Heart left ventricle (tissue), 13 donors: ENCODE measurements around the gene STK38L.

Experiments used
- CTCF ChIP-seq, 12 donors: fragments of 200-600 bp; sonication (generic) in 4 of 12; IDR thresholded peaks; one replicate each; pipeline versions ENCODE4 v1.5.0 to v1.8.0; 2018 to 2022; ENCODE audit warnings: antibody characterized with exemption in 12 of 12, mild to moderate bottlenecking in 5 of 12
- POLR2A ChIP-seq, 2 donors: fragments of 450-650 bp; IDR thresholded peaks; one replicate each; pipeline ENCODE4 v1.6.1; 2017; ENCODE audit warnings: antibody characterized with exemption in 2 of 2, mild to moderate bottlenecking in 2 of 2, moderate library complexity in 2 of 2
- donor health status: ischemic (EF 13 %, LVEDD 7.1; RV severe dilation, severe dysfunction).
- donor health status: DM: no; HTN: yes; CAD: no.
- donor health status: DM: no; HTN: no; CAD: no.
- donor health status: ischemic (EF 25% LVEDD 6.9; RV normal size, moderate dysfunction).
- donor health status: ischemic (EF 25% LVEDD 5.7; RV mildly dilated, moderate dysfunction).
- donor health status: ischemic (EF 35%, LVEDD 5.7; RV mildly dilated, moderate dysfunction).
- donor health status: nonischemic (EF 11% LVEDD 7.7; RV severe dilation, severe dysfunction).
- donor health status: DM: yes; HTN: yes; CAD: no.
- donor health status: PGD.
- donor health status: ischemic (EF 29% LVEDD 5.4; RV normal size, mild dysfunction).
- donor health status: nonischemic (EF 23%, LVEDD 6.1; RV moderate dilation, normal function).

GRCh38 chr12:27246141-27246540 is 2.1 kb downstream of the STK38L start:
- TF ChIP-seq CTCF (IDR thresholded peaks at IDR 0.05) (no peak), POLR2A (IDR thresholded peaks at IDR 0.05) (no peak)
